Prostate gland (tissue), 2 donors: Measurements from ENCODE around the gene IGF1R. TPM values are rescaled to one million over a fixed set of nuclear protein-coding genes. Genes with fewer than 3 reads are reported as not detected.

Source experiments
- DNase-seq: peaks from one replicate; pipeline ENCODE4 v3.0.0-alpha.2; 2019; ENCODE audit warnings: low spot score
- H3K27ac ChIP-seq, 2 donors: fragments of 200-600 bp; sonication (generic); 2 replicates each; pipeline ENCODE4 v1.5.1; 2017 to 2019
- H3K27me3 ChIP-seq: fragments of 200-600 bp; sonication (generic); replicated peaks from 2 replicates; pipeline ENCODE4 v1.5.1; 2019; ENCODE audit not compliant: insufficient read depth
- H3K36me3 ChIP-seq, 2 donors: fragments of 200-600 bp; sonication (generic); 1 replicate in 1 of 2; 2 replicates in 1 of 2; pipeline versions ENCODE4 v1.5.1 to v1.8.1; 2017 to 2019
- H3K4me1 ChIP-seq: fragments of 200-600 bp; sonication (generic); replicated peaks from 2 replicates; pipeline ENCODE4 v1.5.1; 2019
- H3K4me3 ChIP-seq, 2 donors: fragments of 200-600 bp; sonication (generic); 2 replicates each; pipeline ENCODE4 v1.5.1; 2017 to 2019
- H3K9me3 ChIP-seq: fragments of 200-600 bp; sonication (generic); 2 replicates; pipeline ENCODE4 v1.5.1; 2017
- POLR2A ChIP-seq: fragments of 450-650 bp; IDR thresholded peaks from one replicate; pipeline ENCODE4 v1.6.1; 2016; ENCODE audit warnings: antibody characterized with exemption, mild to moderate bottlenecking
- POLR2AphosphoS5 ChIP-seq: sonication (generic); formaldehyde crosslinking; IDR thresholded peaks from one replicate; pipeline ENCODE4 v1.6.1; 2017; ENCODE audit warnings: antibody characterized with exemption
- WGBS: methylation state at CpG from one replicate; pipeline ENCODE4 v1.1.5; 2018; 5-methylcytosine and 5-hydroxymethylcytosine counted together
- intact Hi-C: fragments of 100-400 bp; cut with DNase I; formaldehyde crosslinking; loops from one replicate; pipeline ENCODE4 v1.14.2; 2022
- total RNA-seq, 2 donors: library from RNA; depleted of rRNA; stranded (reverse); fragments of >200 nt; gene quantifications; one replicate each; pipeline ENCODE4 v1.1.0, GENCODE V29; 2016
- TF ChIP-seq, protein P1 (sequence below), 4 experiments: fragments of 200-600 bp in 2 of 4; fragments of 450-650 bp in 2 of 4; sonication (generic) in 2 of 4; IDR thresholded peaks; 1 replicate in 3 of 4; 2 replicates in 1 of 4; pipeline ENCODE4 v1.5.1; 2016 to 2019; ENCODE audit warnings: antibody characterized with exemption in 4 of 4, mild to moderate bottlenecking in 2 of 4, moderate library complexity in 2 of 4

The IGF1R gene
- total RNA-seq, 2 donors from 2014 or later, result 190 to 216 TPM

DNA sequence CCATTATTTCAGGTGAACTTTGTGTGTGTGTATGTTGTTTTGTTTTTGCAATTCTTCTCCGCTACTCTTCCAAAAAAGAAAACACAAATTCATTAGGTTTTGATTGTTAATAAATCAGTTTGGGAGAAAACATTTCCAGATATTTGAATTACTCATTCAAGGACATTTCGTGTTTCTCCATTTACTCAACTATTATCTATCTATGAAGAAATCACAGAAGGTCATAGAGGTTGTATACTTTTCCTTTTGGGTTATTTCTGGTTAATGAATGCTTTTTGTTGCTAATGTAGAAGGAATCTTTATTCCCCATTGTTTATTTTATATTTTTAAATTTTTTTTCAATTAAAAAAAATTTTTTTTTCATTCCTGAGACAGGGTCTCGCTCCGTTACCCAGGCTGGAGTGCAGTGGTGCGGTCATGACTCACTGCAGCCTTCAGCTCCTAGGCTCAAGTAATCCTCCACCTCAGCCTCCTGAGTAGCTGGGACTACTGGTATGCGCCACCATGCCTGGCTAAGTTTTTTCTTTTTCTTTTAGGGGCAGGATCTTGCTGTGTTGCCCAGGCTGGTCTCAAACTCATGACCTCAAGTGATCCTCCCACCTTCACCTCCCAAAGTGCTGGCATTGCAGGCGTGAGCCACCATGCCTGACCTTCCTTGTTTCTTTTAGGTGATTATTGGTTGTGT lies 28.4 kb downstream of the IGF1R start:
- Histone ChIP-seq H3K9me3 (no peaks in the 10 kb centered on the region), H3K27me3 (no peaks in the 10 kb centered on the region), H3K27ac (no peak overlapping the region), H3K4me3 (no peak overlapping the region), H3K4me1 (peaks cover 4% of the 10 kb centered on the region), H3K36me3 (no peaks in the 10 kb centered on the region)
- intact Hi-C loops, result no loop called here
- no peak for DNase-seq
- WGBS, result 86% methylated on average over 7 of the region's 7 CpGs
- no peak for TF ChIP-seq POLR2AphosphoS5

GRCh38 chr15:98677345-98678059 lies 29.2 kb downstream of the IGF1R start:
- peaks cover 4% of the 10 kb centered on the region for H3K4me1 ChIP-seq
- no peaks in the 10 kb centered on the region for H3K27me3 ChIP-seq
- no peaks in the 10 kb centered on the region for H3K36me3 ChIP-seq
- no peak for DNase-seq
- intact Hi-C loops, result no loop called here
- TF ChIP-seq, protein P1, sequence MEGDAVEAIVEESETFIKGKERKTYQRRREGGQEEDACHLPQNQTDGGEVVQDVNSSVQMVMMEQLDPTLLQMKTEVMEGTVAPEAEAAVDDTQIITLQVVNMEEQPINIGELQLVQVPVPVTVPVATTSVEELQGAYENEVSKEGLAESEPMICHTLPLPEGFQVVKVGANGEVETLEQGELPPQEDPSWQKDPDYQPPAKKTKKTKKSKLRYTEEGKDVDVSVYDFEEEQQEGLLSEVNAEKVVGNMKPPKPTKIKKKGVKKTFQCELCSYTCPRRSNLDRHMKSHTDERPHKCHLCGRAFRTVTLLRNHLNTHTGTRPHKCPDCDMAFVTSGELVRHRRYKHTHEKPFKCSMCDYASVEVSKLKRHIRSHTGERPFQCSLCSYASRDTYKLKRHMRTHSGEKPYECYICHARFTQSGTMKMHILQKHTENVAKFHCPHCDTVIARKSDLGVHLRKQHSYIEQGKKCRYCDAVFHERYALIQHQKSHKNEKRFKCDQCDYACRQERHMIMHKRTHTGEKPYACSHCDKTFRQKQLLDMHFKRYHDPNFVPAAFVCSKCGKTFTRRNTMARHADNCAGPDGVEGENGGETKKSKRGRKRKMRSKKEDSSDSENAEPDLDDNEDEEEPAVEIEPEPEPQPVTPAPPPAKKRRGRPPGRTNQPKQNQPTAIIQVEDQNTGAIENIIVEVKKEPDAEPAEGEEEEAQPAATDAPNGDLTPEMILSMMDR (IDR thresholded peaks at IDR 0.05), result no peak
- TF ChIP-seq POLR2A, result no peak
- no peak for TF ChIP-seq POLR2AphosphoS5
- H3K9me3 ChIP-seq, result no peaks in the 10 kb centered on the region
- no peak overlapping the region for H3K27ac ChIP-seq
- no peak overlapping the region for H3K4me3 ChIP-seq
- WGBS, result 86% methylated on average over 5 of the region's 5 CpGs

- H3K27me3 ChIP-seq, result no peaks in the 10 kb centered on the region
- intact Hi-C loops, result no loop called here
- no peaks in the 10 kb centered on the region for H3K36me3 ChIP-seq
- 89% methylated on average over 7 of the region's 7 CpGs for WGBS
- no peak overlapping the region for H3K4me3 ChIP-seq
- TF ChIP-seq, protein P1 (IDR thresholded peaks at IDR 0.05), result no peak
- no peak for TF ChIP-seq POLR2A
- TF ChIP-seq POLR2AphosphoS5, result no peak
- peaks cover 4% of the 10 kb centered on the region for H3K4me1 ChIP-seq
- DNase-seq, result no peak
- no peaks in the 10 kb centered on the region for H3K9me3 ChIP-seq
- H3K27ac ChIP-seq, result no peak overlapping the region
Observed at GRCh38 chr15:98678484-98678883, 30.1 kb downstream of the IGF1R start.

DNA sequence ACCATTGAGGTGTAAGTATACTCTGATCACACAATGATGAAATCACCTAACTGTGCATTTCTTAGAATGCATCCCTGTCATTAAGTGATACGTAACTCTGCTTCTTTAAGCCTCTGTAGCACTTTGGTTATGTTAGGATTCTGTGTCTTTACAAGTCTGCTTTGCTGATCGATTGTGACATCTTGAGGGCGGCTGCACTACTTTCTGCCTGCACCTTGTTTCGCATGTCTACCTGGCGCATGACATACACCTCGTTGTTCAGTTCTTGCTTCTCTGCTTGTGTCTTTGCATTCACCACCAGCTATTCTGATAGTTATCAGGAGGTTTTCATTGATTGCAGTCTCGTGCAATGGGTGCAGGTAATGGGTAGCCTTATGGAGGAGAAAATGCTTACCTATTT lies 32.7 kb downstream of the IGF1R start:
- H3K9me3 ChIP-seq, result no peaks in the 10 kb centered on the region
- no peaks in the 10 kb centered on the region for H3K36me3 ChIP-seq
- H3K4me3 ChIP-seq, result no peak overlapping the region
- no peaks in the 10 kb centered on the region for H3K27me3 ChIP-seq
- no peak for DNase-seq
- intact Hi-C loops, result no loop called here
- H3K27ac ChIP-seq, result no peak overlapping the region
- 83% methylated on average over 7 of the region's 7 CpGs for WGBS
- no peak for TF ChIP-seq POLR2AphosphoS5
- TF ChIP-seq POLR2A, result no peak
- TF ChIP-seq, protein P1 (IDR thresholded peaks at IDR 0.05), result no peak
- peaks cover 9% of the 10 kb centered on the region for H3K4me1 ChIP-seq

GRCh38 chr15:98682992-98683701 lies 34.8 kb downstream of the IGF1R start:
- no peaks in the 10 kb centered on the region for H3K9me3 ChIP-seq
- H3K36me3 ChIP-seq, result no peaks in the 10 kb centered on the region
- TF ChIP-seq POLR2AphosphoS5 (peak; percentile 63), POLR2A (no peak)
- TF ChIP-seq, protein P1 (IDR thresholded peaks at IDR 0.05), result no peak
- no peaks in the 10 kb centered on the region for H3K27me3 ChIP-seq
- H3K27ac ChIP-seq, result peak overlapping the region; percentile 22 to 36
- peaks cover 6% of the 10 kb centered on the region for H3K4me1 ChIP-seq
- intact Hi-C loops, result no loop called here
- DNase-seq, result peak; percentile 40
- 32% methylated on average over 9 of the region's 9 CpGs for WGBS
- H3K4me3 ChIP-seq, result no peak overlapping the region
